ENCODE results near the gene ANO7. TPM values are rescaled to one million over a fixed set of nuclear protein-coding genes. Genes with fewer than 3 reads are reported as not detected.

Gene ANO7
- total and polyA plus RNA-seq, 2 of the 13 experiments (the other 11 are each of a cell fraction or from before 2014, with no cell fraction given), result 4.1 to 4.9 TPM

GRCh38 chr2:241148891-241149674 is 39.4 kb upstream of the ANO7 start, which contains the start of gene PASK (continued):
- TF ChIP-seq FOXP4 (CRISPR knock-in tag; IDR thresholded peaks at IDR 0.05) (peak; percentile 16; the same call in 1 of the 2 replicates), GRHL1 (CRISPR knock-in tag; conservative IDR thresholded peaks at IDR 0.05) (no peak), CREBL2 (CRISPR knock-in tag; IDR thresholded peaks at IDR 0.05; ENCODE audit: borderline replicate concordance) (peak; percentile 36; the same call in 1 of the 2 replicates), ELF1 (CRISPR knock-in tag; IDR thresholded peaks at IDR 0.05) (peak; percentile 73; the same call in 1 of the 2 replicates), ZBTB40 (IDR thresholded peaks at IDR 0.05) (no peak), ZBTB40 (CRISPR knock-in tag; IDR thresholded peaks at IDR 0.05) (peak; percentile 41), HOXD1 (CRISPR knock-in tag; IDR thresholded peaks at IDR 0.05) (no peak; the same call in 1 of the 2 replicates), ZNF792 (CRISPR knock-in tag; IDR thresholded peaks at IDR 0.05) (0 out of 2 replicates have a peak, but pooled peaks have one; percentile 33), TAF1 (CRISPR knock-in tag; IDR thresholded peaks at IDR 0.05) (0 out of 2 replicates have a peak, but pooled peaks have one; percentile 9), KDM5A (IDR thresholded peaks at IDR 0.05; ENCODE audit: borderline replicate concordance, low read length) (peak; percentile 41), ONECUT2 (CRISPR knock-in tag; IDR thresholded peaks at IDR 0.05) (no peak), SMYD3 (CRISPR knock-in tag; IDR thresholded peaks at IDR 0.05) (peak; percentile 65; the same call in 1 of the 2 replicates), ZNF713 (CRISPR knock-in tag; IDR thresholded peaks at IDR 0.05) (0 out of 2 replicates have a peak, but pooled peaks have one; percentile 79)
- TF ChIP-seq, protein P1, sequence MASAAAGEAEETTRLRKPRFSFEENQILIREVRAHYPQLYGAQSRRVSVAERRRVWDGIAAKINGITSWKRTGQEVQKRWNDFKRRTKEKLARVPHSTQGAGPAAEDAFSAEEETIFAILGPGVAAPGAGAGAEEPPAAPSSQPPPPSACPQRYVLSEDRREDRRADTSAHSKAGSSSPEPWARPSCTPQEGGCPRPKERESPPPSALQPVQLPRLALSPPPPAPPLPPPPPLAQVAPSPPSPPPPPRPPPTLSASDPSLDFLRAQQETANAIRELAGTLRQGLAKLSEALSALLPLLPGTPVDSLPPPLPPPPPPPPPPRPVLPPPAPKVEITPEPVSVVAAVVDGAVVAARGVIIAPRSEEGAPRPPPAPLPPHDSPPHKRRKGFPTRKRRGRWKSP (CRISPR knock-in tag; IDR thresholded peaks at IDR 0.05), result peak; percentile 75
